SU-DHL-6 (cell line): ENCODE measurements around the gene ASCL4.

Experiments used
- H2AFZ ChIP-seq: fragments of 200-600 bp; sonication (generic); 2 replicates; pipeline ENCODE4 v1.6.1; 2014; ENCODE audit warnings: low read depth, mild to moderate bottlenecking, moderate library complexity, mixed read lengths, antibody characterized with exemption, low read length; ENCODE audit not compliant: severe bottlenecking
- H3F3A ChIP-seq: fragments of 200-600 bp; shearing (Covaris generic); 2 replicates; pipeline ENCODE4 v1.6.0; 2016; ENCODE audit warnings: antibody characterized with exemption, mild to moderate bottlenecking; ENCODE audit not compliant: insufficient read depth
- H3K27ac ChIP-seq: fragments of 200-600 bp; sonication (generic); 2 replicates; pipeline ENCODE4 v1.5.1; 2016; ENCODE audit warnings: low read depth, mild to moderate bottlenecking, low read length, moderate library complexity, mixed read lengths
- H3K27me3 ChIP-seq: fragments of 200-600 bp; sonication (generic), shearing (Covaris generic); 2 replicates; pipeline ENCODE4 v1.6.0; 2014; ENCODE audit warnings: mild to moderate bottlenecking, low read length
- H3K36me3 ChIP-seq: fragments of 200-600 bp; sonication (generic); 2 replicates; pipeline ENCODE4 v1.6.1; 2014; ENCODE audit warnings: mild to moderate bottlenecking, low read length, mixed read lengths
- H3K4me2 ChIP-seq: fragments of 300-600, 200-600 bp; shearing (Covaris generic), sonication (generic); 2 replicates; pipeline ENCODE4 v1.6.0; 2014; ENCODE audit warnings: low read length, low read depth, mild to moderate bottlenecking; ENCODE audit not compliant: poor library complexity, severe bottlenecking
- H3K4me3 ChIP-seq: fragments of 200-600 bp; sonication (generic); 2 replicates; pipeline ENCODE4 v1.5.1; 2014; ENCODE audit warnings: antibody characterized with exemption, low read length, mild to moderate bottlenecking, mixed read lengths; ENCODE audit not compliant: insufficient read depth, poor library complexity, severe bottlenecking
- H3K79me2 ChIP-seq: fragments of 200-600 bp; sonication (generic); 2 replicates; pipeline ENCODE4 v1.6.1; 2014; ENCODE audit warnings: mild to moderate bottlenecking, low read length, moderate library complexity; ENCODE audit not compliant: insufficient read depth
- H3K9ac ChIP-seq: fragments of 200-600 bp; sonication (generic); 2 replicates; pipeline ENCODE4 v1.7.0; 2014; ENCODE audit warnings: mild to moderate bottlenecking, low read length
- H3K9me2 ChIP-seq: fragments of 200-600 bp; sonication (generic); replicated peaks from 2 replicates; pipeline ENCODE4 v1.6.1; 2014; ENCODE audit warnings: low read length; ENCODE audit not compliant: insufficient read depth
- H3K9me3 ChIP-seq: fragments of 200-600 bp; sonication (generic); 2 replicates; pipeline ENCODE4 v1.6.1; 2014; ENCODE audit warnings: low read length, mixed read lengths; ENCODE audit not compliant: insufficient read depth
- H4K20me1 ChIP-seq: fragments of 200-600 bp; sonication (generic); 2 replicates; pipeline ENCODE4 v1.6.1; 2014; ENCODE audit warnings: low read depth, mild to moderate bottlenecking, antibody characterized with exemption, low read length, moderate library complexity, mixed read lengths
- CTCF ChIP-seq: fragments of 200-600 bp; sonication (generic); IDR thresholded peaks from one replicate; pipeline ENCODE4 v1.5.1; 2017; ENCODE audit warnings: antibody characterized with exemption, mild to moderate bottlenecking, low read length, moderate library complexity; ENCODE audit not compliant: insufficient read depth, poor library complexity, severe bottlenecking
- EZH2phosphoT487 ChIP-seq: fragments of 200-600 bp; sonication (generic), shearing (Covaris generic); conservative IDR thresholded peaks from 2 replicates; pipeline ENCODE4 v1.6.1; 2018; ENCODE audit warnings: mild to moderate bottlenecking, antibody characterized with exemption, low read length, moderate library complexity, mixed read lengths

The ASCL4 gene

GRCh38 chr12:107761502-107761904, 13.0 kb upstream of the ASCL4 start:
- Histone ChIP-seq H3K4me2 (peak overlapping the region; percentile 85), H3K27me3 (no peaks in the 10 kb centered on the region), H3K9me3 (no peaks in the 10 kb centered on the region), H3K36me3 (peaks cover 15% of the 10 kb centered on the region; the same call in 1 of the 2 replicates), H3F3A (peaks cover 9% of the 10 kb centered on the region; the same call in 1 of the 2 replicates), H4K20me1 (no peaks in the 10 kb centered on the region), H3K9ac (peak overlapping the region; percentile 82), H3K79me2 (peaks cover 40% of the 10 kb centered on the region), H3K9me2 (no peaks in the 10 kb centered on the region), H3K4me3 (peak overlapping the region; percentile 69), H3K27ac (no peak overlapping the region), H2AFZ (peak overlapping the region; percentile 97)
- TF ChIP-seq CTCF = no peak
- TF ChIP-seq EZH2phosphoT487 = no peak

GRCh38 chr12:107762874-107763273, 11.6 kb upstream of the ASCL4 start:
- Histone ChIP-seq H3K27me3 (no peaks in the 10 kb centered on the region), H3K9me3 (no peaks in the 10 kb centered on the region), H3K79me2 (peaks cover 28% of the 10 kb centered on the region), H4K20me1 (no peaks in the 10 kb centered on the region), H3K9me2 (no peaks in the 10 kb centered on the region), H3F3A (peaks cover 9% of the 10 kb centered on the region; the same call in 1 of the 2 replicates), H3K36me3 (peaks cover 3% of the 10 kb centered on the region; the same call in 1 of the 2 replicates), H2AFZ (no peak overlapping the region), H3K4me3 (no peak overlapping the region), H3K27ac (no peak overlapping the region), H3K4me2 (no peak overlapping the region), H3K9ac (no peak overlapping the region)
- TF ChIP-seq EZH2phosphoT487 = no peak
- TF ChIP-seq CTCF = no peak

- Histone ChIP-seq H3K9me2 (no peaks in the 10 kb centered on the region), H2AFZ (no peak overlapping the region), H3K79me2 (peaks cover 10% of the 10 kb centered on the region), H4K20me1 (no peaks in the 10 kb centered on the region), H3K27ac (no peak overlapping the region), H3K36me3 (no peaks in the 10 kb centered on the region), H3K4me3 (no peak overlapping the region), H3F3A (peaks cover 9% of the 10 kb centered on the region; the same call in 1 of the 2 replicates), H3K4me2 (no peak overlapping the region), H3K9me3 (no peaks in the 10 kb centered on the region), H3K9ac (no peak overlapping the region), H3K27me3 (no peaks in the 10 kb centered on the region)
- no peak for TF ChIP-seq EZH2phosphoT487
- TF ChIP-seq CTCF = no peak
Measured at GRCh38 chr12:107764626-107765025, 9.9 kb upstream of the ASCL4 start.
